DMS 273 (cell line): ENCODE data around the gene PLEKHG3.
"Not testable (repeated sequence)": the region's sequence is repeated elsewhere in the genome, so short reads cannot be mapped to it uniquely, and the experiment has no call there.

Experiments used
- DNase-seq: peaks from one replicate; lab custom pipeline; 2025; ENCODE audit not compliant: unreplicated experiment; lab: John Stamatoyannopoulos, UW

The PLEKHG3 gene

GRCh38 chr14:64686282-64686615 lies 18.0 kb upstream of the PLEKHG3 start:
- no peak for DNase-seq

GRCh38 chr14:64688031-64688430 lies 16.2 kb upstream of the PLEKHG3 start:
- no peak for DNase-seq

- peak; percentile 17 for DNase-seq
These were observed 15.4 kb upstream of the PLEKHG3 start for GRCh38 chr14:64688811-64689281.

DNA sequence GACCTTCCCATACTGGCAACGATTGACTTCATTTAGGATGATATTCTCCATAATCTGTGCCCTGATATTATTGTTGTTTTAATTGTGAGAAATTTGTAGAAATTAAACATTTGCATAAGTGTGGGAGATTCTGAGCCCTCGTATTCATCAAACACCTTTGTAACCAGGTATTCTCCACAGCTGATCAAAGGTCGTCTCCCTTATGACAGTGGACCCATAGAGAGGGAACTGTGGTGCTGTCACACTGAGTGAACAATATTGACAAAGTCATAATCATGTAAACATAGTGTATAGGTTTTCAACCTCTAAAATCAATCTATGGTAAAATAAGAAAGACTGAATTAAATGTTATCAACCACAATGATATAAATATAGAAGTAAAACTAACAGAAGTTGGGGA lies 14.9 kb upstream of the PLEKHG3 start:
- no peak for DNase-seq

GRCh38 chr14:64690607-64691006 lies 13.6 kb upstream of the PLEKHG3 start:
- DNase-seq, result not testable (repeated sequence)

DNA sequence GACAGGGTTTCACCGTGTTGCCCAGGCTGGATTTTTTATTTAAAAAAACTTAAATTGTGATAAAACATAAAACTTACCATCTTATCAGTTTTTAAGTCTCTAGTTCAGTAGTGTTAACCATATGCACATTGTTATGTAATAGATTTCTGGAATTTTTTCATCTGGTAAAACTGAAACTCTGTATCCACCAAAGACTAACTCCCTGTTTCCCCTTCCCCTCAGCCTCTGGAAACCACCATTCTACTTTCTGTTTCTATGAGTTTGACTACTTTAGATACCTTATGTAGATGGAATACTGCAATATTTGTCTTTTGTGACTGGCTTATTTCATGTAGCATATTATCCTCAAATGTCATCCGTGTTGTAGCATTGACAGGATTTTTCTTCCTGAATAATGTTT lies 12.8 kb upstream of the PLEKHG3 start:
- DNase-seq, result no peak

- DNase-seq, result peak; percentile 28
These were observed 11.8 kb upstream of the PLEKHG3 start for GRCh38 chr14:64692189-64692985.

DNA sequence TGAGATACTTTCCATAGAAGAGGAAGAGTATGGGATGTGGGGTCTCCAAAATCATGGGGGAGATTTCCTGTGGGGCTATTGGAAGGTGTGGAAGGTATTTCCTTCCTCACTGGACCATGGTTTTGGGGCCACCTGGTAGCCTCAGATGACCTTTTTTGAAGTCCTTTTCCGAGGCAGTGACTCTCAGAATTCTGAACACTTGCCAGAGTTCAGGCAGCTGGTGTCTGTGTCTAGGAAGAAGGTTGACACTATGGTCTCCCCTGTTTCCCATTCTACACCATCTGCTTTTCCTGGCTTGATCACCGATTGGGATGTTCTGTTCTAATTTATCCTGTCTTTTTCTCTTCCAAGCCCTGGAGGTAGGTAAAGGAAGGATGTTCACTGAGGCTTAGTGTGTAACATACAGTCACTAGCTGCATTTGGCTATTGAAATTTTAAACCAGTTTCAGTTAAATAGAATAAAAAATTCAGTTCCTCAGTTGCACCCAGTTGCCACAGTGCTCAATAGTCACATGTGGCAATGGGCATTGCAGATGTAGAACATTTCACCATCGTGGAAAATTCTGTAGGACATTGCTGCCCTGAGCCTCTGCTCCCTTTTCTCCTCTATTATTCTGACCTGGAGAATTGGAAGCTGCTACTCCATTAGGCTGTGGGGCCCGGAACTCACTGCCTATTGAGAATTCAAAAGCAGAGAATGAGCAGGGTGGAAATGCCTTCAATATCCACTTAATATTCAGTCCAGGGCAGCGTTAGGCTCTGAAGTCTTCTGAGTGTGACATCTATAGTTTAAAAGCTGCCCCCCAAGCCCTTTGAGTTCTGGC lies 11.0 kb upstream of the PLEKHG3 start:
- DNase-seq, result peak; percentile 73

- DNase-seq, result peak; percentile 39
These were observed 10.4 kb upstream of the PLEKHG3 start for GRCh38 chr14:64693810-64694165.

- DNase-seq, result no peak
These were observed 9.2 kb upstream of the PLEKHG3 start for GRCh38 chr14:64695071-64695470.

DNA sequence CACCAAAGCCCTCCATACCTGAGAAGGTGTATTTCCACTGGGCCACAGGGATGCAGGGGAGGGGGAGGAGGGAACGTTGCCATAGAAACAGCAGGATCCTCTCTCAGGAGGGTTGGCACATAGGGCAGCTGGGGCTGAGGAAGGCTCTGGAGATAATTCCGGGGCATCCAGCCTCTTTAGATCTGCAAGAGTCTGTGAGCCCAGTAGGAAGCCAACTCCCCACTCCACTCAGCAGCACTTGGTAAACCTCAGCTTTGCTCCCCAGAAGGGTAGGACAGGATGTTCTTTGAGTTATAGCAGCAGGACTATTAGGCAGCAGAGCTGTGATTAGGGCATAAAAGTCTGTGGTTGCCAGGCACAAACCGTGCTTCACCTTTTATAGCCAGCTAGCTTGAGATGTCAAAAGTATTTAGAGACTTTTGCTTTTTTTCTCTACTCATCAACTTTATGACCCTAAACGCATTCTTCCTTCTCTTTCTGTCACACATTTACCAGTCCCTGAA lies 7.8 kb upstream of the PLEKHG3 start:
- peak; percentile 20 for DNase-seq

DNA sequence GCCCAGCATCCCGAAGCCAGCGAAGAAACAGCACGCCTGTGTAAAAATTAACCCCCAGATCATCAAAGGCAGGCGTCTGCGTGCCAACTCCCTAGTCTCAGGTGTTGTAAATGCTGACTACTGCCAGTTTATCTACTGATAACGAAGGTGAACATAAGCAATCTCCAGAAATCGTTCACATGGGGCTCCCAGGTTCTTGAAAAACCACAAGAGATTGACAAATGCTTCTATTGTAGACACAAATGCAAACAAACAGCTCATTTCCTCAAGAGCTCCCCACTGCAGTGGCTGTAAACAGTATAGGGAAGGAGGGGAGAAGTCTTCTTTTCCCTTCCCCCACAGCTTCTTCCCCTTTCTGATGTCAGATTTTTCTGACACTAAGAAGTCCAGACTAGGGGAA lies 5.3 kb upstream of the PLEKHG3 start:
- DNase-seq, result no peak

- no peak for DNase-seq
These were observed 3.9 kb upstream of the PLEKHG3 start for GRCh38 chr14:64700290-64700689.

DNA sequence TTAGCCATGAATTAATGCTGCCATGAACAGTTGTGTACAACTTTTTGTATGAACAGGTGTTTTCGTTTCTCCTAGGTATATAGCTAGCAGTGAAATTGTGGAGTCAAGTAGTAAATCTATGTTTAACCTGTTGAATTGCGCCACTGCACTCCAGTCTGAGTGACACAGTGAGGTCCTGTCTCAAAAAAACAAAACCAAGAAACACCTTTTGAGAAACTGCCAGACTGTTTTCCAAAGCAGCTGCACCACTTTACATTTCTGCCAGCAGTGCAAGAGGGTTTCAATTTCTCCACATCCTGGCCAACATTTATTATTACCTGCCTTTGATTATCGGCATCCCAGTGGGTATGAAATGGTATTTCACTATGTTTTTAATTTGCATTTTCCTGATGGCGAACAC lies 3.3 kb upstream of the PLEKHG3 start:
- no peak for DNase-seq

- no peak for DNase-seq
These were observed 2.6 kb upstream of the PLEKHG3 start for GRCh38 chr14:64701660-64702059.

DNA sequence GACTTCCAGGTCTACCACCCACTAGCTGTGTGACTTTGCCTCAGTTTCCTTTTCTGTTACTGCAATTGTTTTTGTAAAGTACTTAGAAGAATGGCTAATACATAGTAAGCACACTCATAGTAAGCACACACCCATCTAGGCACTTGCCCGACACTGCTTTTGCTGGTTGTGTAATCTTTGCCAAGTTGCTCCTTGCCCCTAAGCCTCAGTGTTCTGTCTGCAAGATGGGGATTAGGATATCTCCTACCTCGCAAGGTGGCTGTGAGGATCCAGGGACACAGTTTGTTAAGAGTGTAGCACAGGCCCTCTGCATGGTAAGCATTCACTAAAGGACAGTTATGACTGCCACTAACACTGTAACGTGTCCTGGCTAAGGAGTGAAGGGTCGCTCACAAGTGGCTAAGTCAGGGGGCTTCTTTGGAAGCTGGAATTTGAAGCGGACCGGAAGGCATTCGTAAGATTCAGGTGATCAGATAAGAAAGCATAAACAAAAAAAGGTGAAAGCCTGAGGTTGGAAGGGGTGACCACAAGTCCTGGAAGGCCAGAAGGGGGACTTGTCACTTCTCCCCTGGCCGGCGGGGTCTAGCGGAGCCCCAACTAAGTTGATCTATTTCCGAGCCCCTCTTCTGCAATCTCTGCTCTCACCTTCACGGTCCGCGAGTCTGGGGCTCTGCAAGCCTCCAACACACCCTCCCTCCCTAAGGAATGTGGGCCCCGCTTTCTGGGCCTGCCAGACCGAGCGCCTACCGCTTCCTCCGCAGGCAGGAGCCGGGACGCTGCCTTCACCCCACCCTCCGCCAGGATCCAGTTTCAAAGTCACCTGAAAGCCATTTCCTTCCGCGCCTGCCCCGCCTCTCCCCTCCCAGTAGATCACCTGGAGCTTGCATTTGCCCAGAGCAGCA lies 1.5 kb upstream of the PLEKHG3 start:
- no peak for DNase-seq

GRCh38 chr14:64703395-64704142 lies 655 bp upstream of the PLEKHG3 start:
- DNase-seq, result no peak

DNA sequence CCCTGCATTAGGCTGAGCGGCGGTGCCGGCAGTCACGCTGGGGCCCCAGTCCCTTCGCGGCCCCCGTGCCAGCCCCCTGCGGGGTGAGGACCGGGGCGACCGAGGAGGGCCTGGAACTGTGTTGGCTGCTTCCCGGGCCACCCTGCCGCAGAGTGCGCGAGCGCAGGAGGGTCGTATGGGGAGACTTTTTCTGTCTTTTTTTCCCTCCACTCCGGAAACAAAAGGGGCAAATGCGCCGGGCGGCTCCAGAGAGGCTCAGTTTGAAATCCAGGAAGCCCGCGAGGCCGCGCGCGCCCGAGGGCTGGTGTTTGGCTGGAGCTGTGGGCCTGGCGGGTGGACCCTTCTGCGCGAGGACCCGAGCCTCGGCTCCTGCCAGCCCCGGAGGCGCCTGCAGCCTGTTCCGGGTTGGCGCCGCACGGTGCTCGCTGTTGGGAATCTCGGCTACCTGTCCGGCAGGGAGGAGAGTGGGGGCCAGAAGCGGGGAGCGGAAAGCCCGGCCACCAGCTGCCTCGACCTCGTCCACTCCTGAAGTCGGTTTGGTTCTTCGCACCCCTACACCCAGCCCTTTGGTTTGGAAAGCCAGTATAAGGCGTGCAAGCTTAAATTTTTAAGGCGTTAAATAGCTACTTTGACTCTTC lies 638 bp downstream of the PLEKHG3 start:
- DNase-seq, result peak; percentile 61

DNA sequence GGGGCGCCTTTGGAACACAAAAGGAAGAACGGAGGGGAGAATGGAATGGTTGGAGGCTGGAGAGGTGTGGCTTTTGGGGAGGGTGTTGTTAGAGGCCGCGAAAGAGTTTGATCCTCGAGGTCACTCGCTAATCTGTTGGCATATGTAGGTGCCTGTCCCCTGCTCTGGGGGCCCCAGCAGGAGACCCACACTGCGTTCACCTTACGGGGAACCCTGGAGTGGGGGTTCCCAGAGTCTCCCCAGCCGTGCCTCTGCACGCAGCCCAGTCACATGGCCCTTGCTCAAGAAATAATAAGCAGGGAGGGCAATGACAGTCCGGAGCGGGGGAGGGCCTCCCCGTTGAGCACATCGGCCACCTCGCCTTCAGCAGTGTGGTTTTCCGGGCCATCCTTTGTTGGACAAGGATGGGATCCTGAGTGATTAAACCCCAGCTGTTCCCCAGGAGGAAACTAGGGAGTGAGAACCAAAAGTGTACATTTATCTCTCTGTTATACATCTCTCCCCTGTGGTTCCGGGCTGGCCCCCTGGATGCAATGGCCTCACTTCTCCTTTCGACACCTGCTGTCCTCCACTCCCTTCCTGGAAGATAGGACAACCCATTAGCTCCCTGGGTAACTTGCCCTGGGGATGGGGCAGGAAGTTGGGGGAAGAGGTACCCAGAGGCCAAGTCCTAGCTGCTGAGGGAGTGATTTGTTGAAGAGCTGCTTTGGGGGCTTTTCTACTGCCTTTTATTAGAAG lies 1.3 kb downstream of the PLEKHG3 start:
- no peak for DNase-seq
